Activated B cell treated with CpG ODN at 0.5 μM for 24 hours (primary cell): ENCODE data around the gene PNPLA5. TPM values are rescaled to one million over a fixed set of nuclear protein-coding genes. Genes with fewer than 3 reads are reported as not detected.

Experiments used
- ATAC-seq: fragments of 200-7000 bp; cut with Tn5 transposase; one replicate; pipeline ENCODE4 v1.10.0; 2021; ENCODE audit warnings: low read depth, mild to moderate bottlenecking, moderate library complexity
- CTCF ChIA-PET: fragments of 350-600 bp; sonication (Branson Sonifier 250); formaldehyde crosslinking; loops from one replicate; lab custom pipeline; 2021; ENCODE audit warnings: antibody characterized with exemption; lab: Charles Lee
- POLR2A ChIA-PET: fragments of 350-600 bp; sonication (Branson Sonifier 250); formaldehyde crosslinking; loops from one replicate; lab custom pipeline; 2021; ENCODE audit warnings: antibody characterized with exemption; lab: Charles Lee
- DNase-seq: peaks from one replicate; pipeline ENCODE4 v3.0.0; 2022
- H3K27ac Mint-ChIP-seq: one replicate; pipeline ENCODE4 v1.8.0; 2020; ENCODE audit warnings: mixed read lengths
- H3K27me3 Mint-ChIP-seq: one replicate; pipeline ENCODE4 v1.8.0; 2021; ENCODE audit warnings: mixed read lengths
- H3K36me3 Mint-ChIP-seq: one replicate; pipeline ENCODE4 v1.8.0; 2021; ENCODE audit warnings: low read depth, mixed read lengths
- H3K4me1 Mint-ChIP-seq: one replicate; pipeline ENCODE4 v1.8.0; 2021; ENCODE audit warnings: mixed read lengths
- H3K4me3 Mint-ChIP-seq: one replicate; pipeline ENCODE4 v1.8.0; 2020; ENCODE audit warnings: mild to moderate bottlenecking, mixed read lengths
- H3K9me3 Mint-ChIP-seq: one replicate; pipeline ENCODE4 v1.8.0; 2020; ENCODE audit warnings: mixed read lengths
- intact Hi-C: fragments of 100-400 bp; cut with micrococcal nuclease; formaldehyde crosslinking; loops from one replicate; pipeline ENCODE4 v1.15.1; 2024
- total RNA-seq: library from RNA; stranded (reverse); gene quantifications from 2 replicates; pipeline ENCODE4 v1.2.3, GENCODE V29; 2022
- TF ChIP-seq, protein P1 (sequence below): fragments of 200-600 bp; IDR thresholded peaks from one replicate; pipeline ENCODE4 v1.8.0; 2022; ENCODE audit warnings: antibody characterized with exemption, mild to moderate bottlenecking

PNPLA5 gene
- total RNA-seq, 1 donor from 2014 or later = not detected

DNA sequence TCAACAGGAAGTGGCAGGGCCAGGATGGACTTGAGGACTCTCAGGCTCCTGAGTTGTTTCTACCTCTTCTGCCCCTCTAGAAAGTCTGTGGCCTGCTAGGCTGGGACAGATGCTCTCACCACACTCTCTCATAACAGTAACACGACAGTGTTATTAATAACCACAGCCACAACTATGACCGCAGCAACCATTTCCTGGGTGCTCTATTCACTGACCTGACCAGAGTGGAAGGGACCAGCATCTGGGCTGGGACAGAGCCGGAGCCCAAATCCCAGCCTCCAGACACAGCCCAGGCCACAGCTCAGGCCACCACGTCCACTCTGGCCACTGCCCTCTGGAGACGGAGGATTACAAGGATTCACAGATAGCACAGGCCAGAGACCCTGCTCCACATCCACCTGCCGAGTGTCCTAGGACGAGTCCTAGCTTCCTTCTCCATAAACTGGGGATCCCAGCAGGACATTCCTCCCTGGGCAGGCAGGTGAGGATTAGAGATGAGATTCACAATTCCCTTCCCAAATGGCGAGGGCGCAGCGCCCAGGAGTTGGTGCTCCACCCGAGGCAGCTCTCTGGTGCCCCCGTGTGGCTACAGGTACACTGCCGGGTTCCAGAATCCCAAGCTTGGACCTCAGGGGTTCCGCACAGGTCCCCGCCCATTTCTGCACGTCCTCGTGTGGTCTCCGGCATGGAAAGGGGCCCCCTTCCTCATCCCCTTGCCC lies 7.1 kb downstream of the PNPLA5 start:
- CTCF ChIA-PET = no interaction called here
- no peaks in the 10 kb centered on the region for H3K9me3 Mint-ChIP-seq
- POLR2A ChIA-PET = no interaction called here
- ATAC-seq = no peak
- intact Hi-C loops = loop anchor here (10.0 kb wide), 1 partner anchor 500 kb away; no protein-coding TSS in a partner anchor
- H3K4me3 Mint-ChIP-seq = no peak overlapping the region
- no peaks in the 10 kb centered on the region for H3K36me3 Mint-ChIP-seq
- peak; percentile 31 for DNase-seq
- H3K27me3 Mint-ChIP-seq = peaks cover 30% of the 10 kb centered on the region
- peaks cover 5% of the 10 kb centered on the region for H3K4me1 Mint-ChIP-seq
- TF ChIP-seq, protein P1, sequence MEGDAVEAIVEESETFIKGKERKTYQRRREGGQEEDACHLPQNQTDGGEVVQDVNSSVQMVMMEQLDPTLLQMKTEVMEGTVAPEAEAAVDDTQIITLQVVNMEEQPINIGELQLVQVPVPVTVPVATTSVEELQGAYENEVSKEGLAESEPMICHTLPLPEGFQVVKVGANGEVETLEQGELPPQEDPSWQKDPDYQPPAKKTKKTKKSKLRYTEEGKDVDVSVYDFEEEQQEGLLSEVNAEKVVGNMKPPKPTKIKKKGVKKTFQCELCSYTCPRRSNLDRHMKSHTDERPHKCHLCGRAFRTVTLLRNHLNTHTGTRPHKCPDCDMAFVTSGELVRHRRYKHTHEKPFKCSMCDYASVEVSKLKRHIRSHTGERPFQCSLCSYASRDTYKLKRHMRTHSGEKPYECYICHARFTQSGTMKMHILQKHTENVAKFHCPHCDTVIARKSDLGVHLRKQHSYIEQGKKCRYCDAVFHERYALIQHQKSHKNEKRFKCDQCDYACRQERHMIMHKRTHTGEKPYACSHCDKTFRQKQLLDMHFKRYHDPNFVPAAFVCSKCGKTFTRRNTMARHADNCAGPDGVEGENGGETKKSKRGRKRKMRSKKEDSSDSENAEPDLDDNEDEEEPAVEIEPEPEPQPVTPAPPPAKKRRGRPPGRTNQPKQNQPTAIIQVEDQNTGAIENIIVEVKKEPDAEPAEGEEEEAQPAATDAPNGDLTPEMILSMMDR = no peak
- H3K27ac Mint-ChIP-seq = no peak overlapping the region

- ChIA-PET CTCF (interaction anchor here (1.1 to 1.3 kb wide), 4 partner anchors 15 to 743 kb away, joined by 3 to 4 read pairs (median 4); no protein-coding TSS in a partner anchor), POLR2A (no interaction called here)
- DNase-seq (no peak), ATAC-seq (no peak)
- no peaks in the 10 kb centered on the region for H3K36me3 Mint-ChIP-seq
- H3K27me3 Mint-ChIP-seq = peaks cover 27% of the 10 kb centered on the region
- intact Hi-C loops = loop anchor here (1.0 to 10.0 kb wide), 2 partner anchors 499 to 742 kb away; no protein-coding TSS in a partner anchor
- H3K9me3 Mint-ChIP-seq = no peaks in the 10 kb centered on the region
- TF ChIP-seq, protein P1 = no peak
- H3K4me1 Mint-ChIP-seq = peaks cover 5% of the 10 kb centered on the region
- no peak overlapping the region for H3K27ac Mint-ChIP-seq
- H3K4me3 Mint-ChIP-seq = no peak overlapping the region
Measured at GRCh38 chr22:43883719-43884415, 7.9 kb downstream of the PNPLA5 start.

DNA sequence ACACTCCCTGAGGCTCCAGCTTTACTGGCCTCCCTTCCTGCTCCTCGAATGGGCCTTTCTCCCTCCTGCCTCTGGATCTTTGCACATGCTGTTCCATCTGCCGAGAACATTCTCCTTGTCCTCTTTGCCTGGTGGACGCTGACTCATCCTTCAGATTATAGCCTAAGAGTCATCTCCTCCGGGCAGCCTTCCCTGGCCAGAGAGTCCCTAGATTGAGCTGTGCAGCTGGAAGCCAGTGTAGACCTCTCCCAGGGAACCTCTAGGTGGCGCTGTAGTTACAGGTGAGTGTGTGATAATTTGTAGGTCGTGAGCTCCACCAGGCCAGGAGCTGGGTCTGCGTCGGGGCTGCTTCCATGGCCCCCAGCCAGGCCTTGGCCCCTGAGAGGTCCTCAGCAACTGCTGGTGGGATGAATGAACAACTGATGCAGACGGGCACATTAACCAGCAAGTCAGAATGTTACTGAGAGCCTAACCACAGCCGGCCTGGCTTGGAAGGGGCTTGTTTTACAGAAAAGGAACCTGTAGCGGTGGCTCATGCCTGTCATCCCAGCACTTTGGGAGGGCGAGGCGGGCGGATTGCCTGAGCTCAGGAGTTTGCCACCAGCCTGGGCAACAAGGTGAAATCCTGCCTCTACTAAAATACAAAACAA lies 8.7 kb downstream of the PNPLA5 start:
- Mint-ChIP-seq H3K27me3 (peaks cover 29% of the 10 kb centered on the region), H3K4me1 (peaks cover 5% of the 10 kb centered on the region), H3K36me3 (no peaks in the 10 kb centered on the region), H3K9me3 (no peaks in the 10 kb centered on the region), H3K27ac (no peak overlapping the region), H3K4me3 (no peak overlapping the region)
- intact Hi-C loops = loop anchor here (1.0 to 10.0 kb wide), 2 partner anchors 498 to 743 kb away; no protein-coding TSS in a partner anchor
- ATAC-seq (peak; percentile 40), DNase-seq (no peak)
- ChIA-PET POLR2A (no interaction called here), CTCF (interaction anchor here (1.1 to 1.3 kb wide), 4 partner anchors 15 to 743 kb away, joined by 3 to 4 read pairs (median 4); no protein-coding TSS in a partner anchor)
- TF ChIP-seq, protein P1 = no peak

GRCh38 chr22:43882122-43882767 lies 9.6 kb downstream of the PNPLA5 start:
- no peaks in the 10 kb centered on the region for H3K36me3 Mint-ChIP-seq
- no peaks in the 10 kb centered on the region for H3K9me3 Mint-ChIP-seq
- no peak for DNase-seq
- CTCF ChIA-PET = interaction anchor here (1.1 to 1.3 kb wide), 4 partner anchors 14 to 744 kb away, joined by 3 to 4 read pairs (median 4); no protein-coding TSS in a partner anchor
- H3K27ac Mint-ChIP-seq = no peak overlapping the region
- H3K4me3 Mint-ChIP-seq = no peak overlapping the region
- ATAC-seq = no peak
- POLR2A ChIA-PET = no interaction called here
- intact Hi-C loops = loop anchor here (10.0 kb wide), 1 partner anchor 497 kb away; no protein-coding TSS in a partner anchor
- peaks cover 33% of the 10 kb centered on the region for H3K27me3 Mint-ChIP-seq
- TF ChIP-seq, protein P1 = no peak
- peaks cover 5% of the 10 kb centered on the region for H3K4me1 Mint-ChIP-seq
